Pancreas (tissue), 10 donors: ENCODE results near the gene MPP3. TPM values are rescaled to one million over a fixed set of nuclear protein-coding genes. Genes with fewer than 3 reads are reported as not detected.

Experiments used
- ATAC-seq, 4 donors: fragments of 200-7000 bp; cut with Tn5 transposase; one replicate each; pipeline versions ENCODE4 v1.8.0 to v1.9.1; 2020; ENCODE audit warnings: mild to moderate bottlenecking in 4 of 4, moderate library complexity in 4 of 4
- DNase-seq, 6 donors: peaks; one replicate each; pipeline ENCODE4 v3.0.0-alpha.2; 2020
- FAIRE-seq: peaks from 2 replicates; lab custom pipeline; 2012; peaks lifted over from hg19 to GRCh38; lab: Jason Lieb, UNC
- H3K27ac ChIP-seq, 4 donors: fragments of 200-600 bp; sonication (generic); 1 replicate in 3 of 4; 2 replicates in 1 of 4; pipeline versions ENCODE4 v1.5.0 to v1.8.0; 2020
- H3K27me3 ChIP-seq, 4 donors: fragments of 200-600 bp; one replicate each; pipeline ENCODE4 v1.8.0; 2021
- H3K36me3 ChIP-seq, 3 donors: fragments of 200-600 bp; sonication (generic) in 1 of 3; one replicate each; pipeline versions ENCODE4 v1.5.0 to v1.8.0; 2020 to 2021
- H3K4me1 ChIP-seq, 3 donors: fragments of 200-600 bp; one replicate each; pipeline ENCODE4 v1.8.0; 2021
- H3K4me3 ChIP-seq, 4 donors: fragments of 200-600 bp; sonication (generic) in 2 of 4; one replicate each; pipeline versions ENCODE4 v1.5.0 to v1.8.0; 2020 to 2021
- H3K9me3 ChIP-seq, 4 donors: fragments of 200-600 bp; one replicate each; pipeline ENCODE4 v1.8.0; 2021
- CTCF ChIP-seq, 4 donors: fragments of 200-600 bp; sonication (generic) in 3 of 4; IDR thresholded peaks; one replicate each; pipeline versions ENCODE4 v1.5.0 to v1.8.0; 2021; ENCODE audit warnings: antibody characterized with exemption in 4 of 4
- WGBS, 2 donors: extraction: QIAGEN DNeasy Blood & Tissue Kit; methylation state at CpG; one replicate each; pipeline ENCODE4 v1.1.7; 2013; 5-methylcytosine and 5-hydroxymethylcytosine counted together
- intact Hi-C, 3 donors: fragments of 100-400 bp; cut with DNase I; formaldehyde crosslinking; loops; one replicate each; pipeline versions ENCODE4 v1.11.1 to v1.14.2; 2022
- polyA plus RNA-seq, 2 donors: library from polyadenylated mRNA; stranded (reverse); fragments of 200-250 nt; gene quantifications; one replicate each; pipeline ENCODE4 v1.2.3, GENCODE V29; 2013
- total RNA-seq, 6 donors: library from RNA; stranded (reverse); fragmentation: NEBNext Ultra II Directional in 4 of 6; extraction: Animal tissue kit (Norgen Biotek cat#: 25700) in 4 of 6; gene quantifications; one replicate each; pipeline versions ENCODE4 v1.2.1 to v1.2.4, GENCODE V29; 2021 to 2023
- donor health status: healthy with polysubstance abuse.
- donor health status: DM: no; HTN: no; CAD: no; lungs with moderate emphysema.
- donor health status: DM: no; HTN: no; CAD: no.
- donor health status: control.
- donor health status: control.
- donor health status: Bipolar disorder and iron deficiency.
- donor health status: DM: yes; HTN: yes; CAD: no.
- donor health status: DM: no; HTN: no; CAD: no.
- donor health status: DM: no; HTN: no; CAD: no.
- donor health status: DM: yes; HTN: yes; CAD: no.

MPP3 gene
- total and polyA plus RNA-seq, 8 donors: 3.4 to 42.5 (median 6.1) TPM

GRCh38 chr17:43860927-43861622 is 28.1 kb upstream of the MPP3 start:
- no peaks in the 10 kb centered on the region for H3K9me3 ChIP-seq
- no peaks in the 10 kb centered on the region for H3K27me3 ChIP-seq
- ATAC-seq (no peak), FAIRE-seq (no peak), DNase-seq (no peak)
- H3K4me1 ChIP-seq: no peaks in the 10 kb centered on the region
- no peak overlapping the region for H3K27ac ChIP-seq
- no peaks in the 10 kb centered on the region for H3K36me3 ChIP-seq
- H3K4me3 ChIP-seq: no peak overlapping the region
- no peak for TF ChIP-seq CTCF (IDR thresholded peaks at IDR 0.05)
- WGBS, 2 donors: 56 to 67% methylated on average over 9 of the region's 9 CpGs
- intact Hi-C loops: no loop called here

DNA sequence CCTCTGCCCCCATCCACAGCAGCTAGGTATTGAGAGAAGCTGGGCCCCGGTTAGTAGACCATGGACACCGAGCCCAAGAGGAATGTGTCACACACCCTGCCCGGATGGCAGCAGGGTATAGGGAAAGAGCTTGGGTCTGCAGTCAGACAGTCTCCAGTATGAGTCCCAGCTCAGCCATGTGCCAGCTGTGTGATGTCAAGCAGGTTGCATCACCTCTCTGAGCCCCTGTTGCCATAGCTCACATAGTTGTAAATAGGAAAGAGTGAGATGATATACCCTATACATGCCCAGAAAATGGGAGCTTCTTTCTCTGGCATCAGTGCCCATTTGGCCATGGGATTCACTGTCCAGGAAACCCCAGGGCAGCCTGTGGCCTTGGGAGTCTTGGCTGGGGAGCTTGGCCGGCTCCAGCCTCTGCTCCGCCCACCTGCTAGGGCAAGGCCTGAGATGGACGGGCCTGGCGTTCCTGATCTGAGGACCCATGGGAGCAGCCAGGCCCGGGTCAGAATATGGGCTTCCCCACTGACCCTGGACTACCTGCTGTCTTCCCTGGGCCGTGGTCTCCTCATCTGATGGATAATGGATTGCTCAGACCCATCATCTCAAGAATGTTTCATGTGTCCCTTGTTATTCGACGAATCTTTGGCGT is 27.3 kb upstream of the MPP3 start:
- H3K36me3 ChIP-seq: no peaks in the 10 kb centered on the region
- FAIRE-seq (no peak), DNase-seq (no peak), ATAC-seq (no peak)
- no peak for TF ChIP-seq CTCF (IDR thresholded peaks at IDR 0.05)
- H3K27me3 ChIP-seq: no peaks in the 10 kb centered on the region
- intact Hi-C loops: no loop called here
- no peak overlapping the region for H3K4me3 ChIP-seq
- whole genome bisulfite sequencing, 2 donors: 66 to 69% methylated on average over 12 of the region's 12 CpGs
- H3K9me3 ChIP-seq: no peaks in the 10 kb centered on the region
- H3K4me1 ChIP-seq: no peaks in the 10 kb centered on the region
- no peak overlapping the region for H3K27ac ChIP-seq

DNA sequence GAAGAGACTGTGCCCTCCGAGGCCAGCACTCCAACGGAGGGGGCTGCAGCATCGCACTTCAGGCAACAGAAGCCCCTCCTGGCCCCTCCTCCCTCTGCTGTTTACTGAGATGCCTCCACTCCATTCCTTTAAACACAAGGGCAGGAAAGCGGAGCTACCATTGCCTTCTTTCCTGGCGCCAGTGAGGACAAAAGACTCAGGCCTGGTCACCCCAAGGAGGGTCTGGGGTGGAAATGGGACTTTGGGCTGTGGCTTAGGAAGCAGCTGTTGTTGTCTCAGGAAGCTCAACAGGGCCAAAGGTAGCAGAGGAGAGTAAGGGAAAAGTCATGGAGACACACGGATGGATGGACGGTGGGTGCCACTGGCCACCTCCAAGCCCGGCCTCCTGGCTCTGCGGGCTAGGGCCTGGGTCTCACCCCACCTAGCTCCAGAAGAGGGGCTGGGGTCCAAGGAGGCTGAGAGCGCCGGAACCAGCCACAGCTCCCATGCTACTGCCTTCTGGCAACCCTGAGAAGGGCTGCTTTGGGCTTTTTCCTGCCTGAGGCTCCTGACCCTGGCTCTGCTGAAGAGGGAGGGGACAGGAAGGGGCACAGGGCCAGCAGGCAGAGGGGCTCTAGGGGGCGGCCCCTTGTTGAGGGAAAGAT is 25.1 kb upstream of the MPP3 start:
- TF ChIP-seq CTCF (IDR thresholded peaks at IDR 0.05): no peak
- H3K27me3 ChIP-seq: no peaks in the 10 kb centered on the region
- intact Hi-C loops: no loop called here
- no peaks in the 10 kb centered on the region for H3K4me1 ChIP-seq
- WGBS, 2 donors: 59 to 63% methylated on average over 12 of the region's 12 CpGs
- FAIRE-seq (no peak), ATAC-seq (no peak), DNase-seq (no peak)
- H3K36me3 ChIP-seq: no peaks in the 10 kb centered on the region
- H3K27ac ChIP-seq: no peak overlapping the region
- H3K9me3 ChIP-seq: no peaks in the 10 kb centered on the region
- no peak overlapping the region for H3K4me3 ChIP-seq

DNA sequence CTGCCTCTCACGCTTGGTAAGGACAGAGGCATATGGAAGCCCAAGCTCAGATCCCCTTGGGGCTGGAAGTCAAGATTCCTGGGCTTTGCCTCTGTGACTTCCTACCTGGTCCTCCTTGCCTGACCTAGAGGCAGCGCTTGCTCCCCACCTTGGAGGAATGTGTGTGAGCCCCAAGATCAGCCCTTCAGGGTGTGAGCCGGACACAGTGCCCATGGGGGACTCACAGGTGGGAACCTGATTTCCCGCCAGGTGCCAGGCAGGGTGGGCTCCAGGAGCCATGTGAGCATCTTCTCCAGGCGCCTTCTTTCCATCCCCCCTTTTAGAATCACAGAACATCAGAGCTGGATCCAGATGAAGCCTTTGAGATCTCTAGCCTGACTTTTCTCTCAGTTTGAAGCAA is 24.2 kb upstream of the MPP3 start:
- Histone ChIP-seq H3K27me3 (no peaks in the 10 kb centered on the region), H3K27ac (no peak overlapping the region), H3K9me3 (no peaks in the 10 kb centered on the region), H3K4me3 (no peak overlapping the region), H3K36me3 (no peaks in the 10 kb centered on the region), H3K4me1 (no peaks in the 10 kb centered on the region)
- no peak for ATAC-seq
- intact Hi-C loops: no loop called here
- 87 to 96% methylated on average over 5 of the region's 5 CpGs for WGBS, 2 donors
- DNase-seq: no peak
- FAIRE-seq: no peak
- no peak for TF ChIP-seq CTCF (IDR thresholded peaks at IDR 0.05)

- no peak overlapping the region for H3K27ac ChIP-seq
- WGBS, 2 donors: 76 to 83% methylated on average over 3 of the region's 3 CpGs
- no peak for TF ChIP-seq CTCF (IDR thresholded peaks at IDR 0.05)
These were observed 23.2 kb upstream of the MPP3 start for GRCh38 chr17:43856141-43856540.

More at GRCh38 chr17:43856141-43856540, 23.2 kb upstream of the MPP3 start:
- H3K27me3 ChIP-seq: no peaks in the 10 kb centered on the region
- H3K36me3 ChIP-seq: no peaks in the 10 kb centered on the region
- ATAC-seq (no peak), DNase-seq (no peak), FAIRE-seq (no peak)
- no peaks in the 10 kb centered on the region for H3K4me1 ChIP-seq
- intact Hi-C loops: no loop called here
- no peak overlapping the region for H3K4me3 ChIP-seq
- no peaks in the 10 kb centered on the region for H3K9me3 ChIP-seq
